Activated T-helper 1 cell treated with anti-CD3 and anti-CD28 coated beads, Interleukin-12 subunit alpha, Interleukin-12 subunit beta, Interleukin-2, Interleukin-4 antibody, amounts not matched to agents 30 ng/mL and 10 ng/mL and 1 ng/mL, durations not matched to agents 14 hours and 24 hours and 36 hours (primary cell): Measurements from ENCODE around the gene LSM14B. TPM values are rescaled to one million over a fixed set of nuclear protein-coding genes. Genes with fewer than 3 reads are reported as not detected.
"Not testable (repeated sequence)": the region's sequence is repeated elsewhere in the genome, so short reads cannot be mapped to it uniquely, and the experiment has no call there.

ENCODE experiments used
- DNase-seq: peaks from one replicate; pipeline ENCODE4 v3.0.0; 2021; ENCODE audit warnings: low spot score
- H3K27ac Mint-ChIP-seq: one replicate; pipeline ENCODE4 v1.8.0; 2021; ENCODE audit warnings: mild to moderate bottlenecking, mixed read lengths
- H3K27me3 Mint-ChIP-seq: one replicate; pipeline ENCODE4 v1.8.0; 2022; ENCODE audit warnings: mild to moderate bottlenecking, moderate library complexity, mixed read lengths; ENCODE audit not compliant: insufficient read depth
- H3K36me3 Mint-ChIP-seq: one replicate; pipeline ENCODE4 v1.8.0; 2021; ENCODE audit warnings: low read depth, mixed read lengths
- H3K4me1 Mint-ChIP-seq: one replicate; pipeline ENCODE4 v1.8.0; 2021; ENCODE audit warnings: low read depth, mixed read lengths
- H3K4me3 Mint-ChIP-seq: one replicate; pipeline ENCODE4 v1.8.0; 2021; ENCODE audit warnings: mild to moderate bottlenecking, moderate library complexity, mixed read lengths
- H3K9me3 Mint-ChIP-seq: one replicate; pipeline ENCODE4 v1.8.0; 2021; ENCODE audit warnings: mixed read lengths
- intact Hi-C: fragments of 100-400 bp; cut with micrococcal nuclease; formaldehyde crosslinking; loops from one replicate; pipeline ENCODE4 v1.15.1; 2024
- total RNA-seq: library from RNA; stranded (reverse); gene quantifications from 2 replicates; pipeline ENCODE4 v1.2.3, GENCODE V29; 2022

The LSM14B gene
- total RNA-seq, 1 donor from 2014 or later = 39.6 TPM

DNA sequence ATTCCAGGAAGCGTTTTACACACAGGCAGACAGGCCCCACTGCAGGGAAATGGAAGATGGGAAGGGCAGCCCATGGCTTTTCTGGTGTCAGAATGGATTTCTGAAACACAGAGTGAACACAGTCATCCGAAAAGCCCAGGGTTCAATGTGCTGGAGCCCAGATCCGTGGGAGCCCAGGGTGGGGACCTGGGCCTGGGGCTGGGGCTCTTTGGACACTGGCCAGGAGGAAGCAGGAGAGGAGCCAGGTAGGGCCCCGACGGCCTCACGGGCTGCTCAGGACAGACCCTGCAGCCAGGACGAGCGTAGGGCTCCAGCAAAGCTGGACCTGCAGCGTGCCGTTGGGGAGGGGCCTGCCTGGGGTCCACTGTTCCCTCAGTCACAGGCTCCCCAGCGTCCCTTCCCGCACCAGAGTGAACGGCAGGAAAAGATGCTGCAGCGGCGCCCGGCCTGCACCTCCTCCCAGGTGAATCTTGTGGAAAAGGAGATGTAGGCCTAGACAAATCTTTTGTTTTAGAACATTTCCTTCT is 24.3 kb upstream of the LSM14B start:
- Mint-ChIP-seq H3K27ac (no peak overlapping the region), H3K9me3 (peaks cover 17% of the 10 kb centered on the region), H3K36me3 (no peaks in the 10 kb centered on the region), H3K4me3 (no peak overlapping the region), H3K27me3 (no peaks in the 10 kb centered on the region), H3K4me1 (no peaks in the 10 kb centered on the region)
- intact Hi-C loops = no loop called here
- no peak for DNase-seq

DNA sequence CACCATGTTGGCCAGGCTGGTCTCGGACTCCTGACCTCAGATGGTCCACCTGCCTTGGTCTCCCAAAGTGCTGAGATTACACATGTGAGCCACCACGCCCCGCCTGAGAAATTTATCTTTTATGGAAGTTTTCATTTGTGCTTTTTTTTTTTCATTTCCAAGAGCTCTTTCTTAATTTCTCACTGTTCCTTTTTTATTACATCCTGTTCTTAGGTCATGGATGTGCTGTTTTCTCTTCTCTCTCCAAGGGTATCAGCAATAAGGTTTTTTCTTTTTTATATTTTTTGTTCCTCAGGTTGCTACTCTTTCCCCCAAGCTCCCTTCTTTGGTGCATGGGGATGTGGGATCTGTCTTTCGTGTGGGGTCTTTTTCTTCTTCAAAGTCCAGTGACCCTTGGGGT is 21.2 kb upstream of the LSM14B start:
- Mint-ChIP-seq H3K4me3 (no peak overlapping the region), H3K4me1 (no peaks in the 10 kb centered on the region), H3K36me3 (no peaks in the 10 kb centered on the region), H3K9me3 (peaks cover 28% of the 10 kb centered on the region), H3K27ac (no peak overlapping the region), H3K27me3 (no peaks in the 10 kb centered on the region)
- no peak for DNase-seq
- intact Hi-C loops = no loop called here

DNA sequence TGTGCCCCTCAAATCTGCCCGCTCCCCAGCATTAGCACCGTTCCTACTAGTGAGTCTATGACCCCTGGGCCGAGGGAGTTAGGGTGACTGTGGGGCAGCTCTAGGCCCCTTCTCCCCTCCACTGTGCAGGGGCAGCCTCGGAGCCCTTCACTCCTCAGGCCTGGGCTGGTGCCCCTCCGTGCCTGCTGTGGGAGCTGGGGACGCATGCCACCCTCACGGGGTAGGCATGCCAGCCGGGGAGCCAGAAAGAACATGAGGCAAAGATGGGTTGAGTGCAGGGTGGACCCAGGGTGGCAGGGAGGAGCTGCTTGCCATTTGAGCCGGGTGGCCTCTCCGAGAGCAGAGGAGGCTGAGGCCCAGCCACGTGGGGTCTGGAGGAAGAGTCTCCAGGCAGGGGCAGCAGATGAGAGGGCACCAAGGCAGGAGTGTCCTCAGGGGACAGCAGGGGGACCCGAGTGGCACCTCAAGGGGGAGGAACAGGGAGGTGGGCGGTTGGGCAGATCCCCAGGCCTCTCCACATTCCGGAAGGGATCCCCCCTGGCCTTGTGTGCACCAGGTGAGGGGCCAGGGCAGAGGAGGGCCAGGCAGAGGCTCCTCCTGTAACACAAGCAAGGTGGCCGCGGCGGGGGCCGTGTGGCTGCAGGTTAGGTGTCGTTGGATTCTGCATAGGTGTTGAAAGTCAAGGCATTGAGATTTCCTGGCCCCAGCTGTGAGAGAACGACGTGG is 18.6 kb upstream of the LSM14B start:
- Mint-ChIP-seq H3K27ac (no peak overlapping the region), H3K27me3 (no peaks in the 10 kb centered on the region), H3K36me3 (peaks cover 1% of the 10 kb centered on the region), H3K9me3 (peaks cover 48% of the 10 kb centered on the region), H3K4me3 (no peak overlapping the region), H3K4me1 (no peaks in the 10 kb centered on the region)
- no peak for DNase-seq
- intact Hi-C loops = no loop called here

DNA sequence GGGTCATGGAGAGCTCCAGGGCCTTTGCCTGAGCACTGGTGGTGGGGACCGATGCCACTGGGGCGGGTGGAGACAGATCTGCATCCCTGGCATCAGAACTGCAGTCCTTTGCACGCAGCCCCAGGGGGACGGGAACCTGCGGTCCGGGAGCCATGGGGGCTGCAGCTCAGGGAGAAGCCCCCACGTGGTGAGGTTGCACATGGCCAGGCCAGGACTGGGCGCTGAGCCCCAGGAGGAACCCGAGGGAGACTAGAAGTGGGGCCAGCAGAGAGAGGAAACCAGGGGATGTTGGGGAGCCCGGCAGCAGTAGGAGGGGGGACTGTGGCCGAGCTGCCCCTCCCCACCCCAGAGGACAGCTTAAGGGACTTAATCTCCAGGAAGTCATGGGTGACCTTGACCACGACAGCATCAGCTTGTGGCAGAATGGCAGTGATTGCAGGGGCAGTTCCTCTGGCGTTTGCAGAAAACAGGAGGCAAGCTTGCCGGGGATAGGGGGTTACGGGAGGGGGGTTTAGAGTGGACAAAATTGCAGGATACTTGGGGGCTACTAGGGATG is 18.0 kb upstream of the LSM14B start:
- no peak overlapping the region for H3K27ac Mint-ChIP-seq
- H3K9me3 Mint-ChIP-seq = peaks cover 54% of the 10 kb centered on the region
- DNase-seq = no peak
- no peaks in the 10 kb centered on the region for H3K4me1 Mint-ChIP-seq
- H3K36me3 Mint-ChIP-seq = peaks cover 3% of the 10 kb centered on the region
- intact Hi-C loops = no loop called here
- H3K27me3 Mint-ChIP-seq = no peaks in the 10 kb centered on the region
- no peak overlapping the region for H3K4me3 Mint-ChIP-seq

DNA sequence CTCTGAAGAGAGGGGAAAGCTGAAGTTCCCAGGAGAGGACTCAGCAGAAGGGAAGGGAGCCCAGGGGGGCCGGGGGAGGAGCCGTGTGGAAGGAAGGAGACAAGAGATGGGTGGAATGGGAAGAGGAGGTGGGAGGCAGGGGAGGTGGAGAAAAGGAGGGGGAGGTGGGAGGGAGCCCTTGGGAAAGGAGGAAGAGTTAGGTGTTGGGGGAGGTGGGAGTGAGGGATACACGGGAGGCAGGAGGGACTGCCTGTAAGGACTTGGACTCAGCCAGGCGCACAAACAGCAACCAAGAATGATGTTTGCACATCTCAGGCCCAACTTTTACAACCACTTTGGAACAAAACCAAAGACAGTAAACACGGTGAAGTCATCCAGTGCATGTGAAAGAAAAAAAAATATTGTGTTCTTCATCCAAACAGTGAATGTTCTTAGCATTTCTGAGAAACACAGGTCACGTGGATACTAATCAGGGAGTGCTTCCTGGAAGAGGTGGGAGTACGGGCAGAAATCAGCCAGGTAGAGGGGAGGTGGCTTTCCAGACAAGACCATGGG is 17.4 kb upstream of the LSM14B start:
- H3K4me1 Mint-ChIP-seq = no peaks in the 10 kb centered on the region
- no peak overlapping the region for H3K4me3 Mint-ChIP-seq
- no peaks in the 10 kb centered on the region for H3K27me3 Mint-ChIP-seq
- H3K27ac Mint-ChIP-seq = no peak overlapping the region
- intact Hi-C loops = no loop called here
- H3K36me3 Mint-ChIP-seq = peaks cover 3% of the 10 kb centered on the region
- no peak for DNase-seq
- H3K9me3 Mint-ChIP-seq = peaks cover 55% of the 10 kb centered on the region

DNA sequence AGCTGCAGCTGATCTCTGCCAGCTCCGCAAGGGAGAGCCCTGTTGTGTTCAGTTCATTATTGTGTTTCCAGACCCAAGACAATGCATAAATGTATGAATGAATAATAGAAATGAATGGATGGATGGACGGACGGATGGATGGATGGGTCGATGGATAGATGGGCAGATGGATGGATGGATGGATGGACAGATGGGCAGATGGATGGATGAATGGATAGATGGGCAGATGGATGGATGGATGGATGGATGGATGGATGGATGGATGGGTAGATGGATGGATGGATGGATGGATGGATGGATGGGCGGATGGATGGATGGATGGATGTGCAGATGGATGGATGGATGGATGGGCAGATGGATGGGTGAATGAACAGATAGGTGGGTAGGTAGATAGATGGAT is 16.7 kb upstream of the LSM14B start:
- H3K4me1 Mint-ChIP-seq = no peaks in the 10 kb centered on the region
- H3K4me3 Mint-ChIP-seq = no peak overlapping the region
- intact Hi-C loops = no loop called here
- H3K36me3 Mint-ChIP-seq = peaks cover 3% of the 10 kb centered on the region
- peaks cover 53% of the 10 kb centered on the region for H3K9me3 Mint-ChIP-seq
- no peak for DNase-seq
- no peak overlapping the region for H3K27ac Mint-ChIP-seq
- no peaks in the 10 kb centered on the region for H3K27me3 Mint-ChIP-seq

DNA sequence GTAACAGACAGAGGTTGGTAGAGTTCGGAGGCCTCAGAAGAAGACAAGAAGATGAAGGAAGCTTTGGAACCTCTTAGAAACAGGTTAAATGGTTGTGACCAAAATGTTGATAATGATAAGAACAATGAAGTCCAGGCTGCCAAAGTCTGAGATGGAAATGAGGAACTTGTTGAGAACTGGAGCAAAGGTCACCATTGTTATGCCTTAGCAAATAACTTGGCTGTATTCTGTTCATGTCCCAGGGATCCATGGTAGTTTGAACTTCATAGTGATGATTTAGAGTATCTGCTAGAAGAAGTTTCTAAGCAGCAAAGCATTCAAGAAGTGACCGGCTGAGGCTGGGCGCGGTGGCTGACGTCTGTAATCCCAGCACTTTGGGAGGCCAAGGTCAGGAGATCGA is 11.1 kb upstream of the LSM14B start:
- Mint-ChIP-seq H3K36me3 (peaks cover 5% of the 10 kb centered on the region), H3K4me1 (no peaks in the 10 kb centered on the region), H3K9me3 (peaks cover 55% of the 10 kb centered on the region), H3K27me3 (no peaks in the 10 kb centered on the region), H3K27ac (no peak overlapping the region), H3K4me3 (no peak overlapping the region)
- intact Hi-C loops = no loop called here
- DNase-seq = no peak

DNA sequence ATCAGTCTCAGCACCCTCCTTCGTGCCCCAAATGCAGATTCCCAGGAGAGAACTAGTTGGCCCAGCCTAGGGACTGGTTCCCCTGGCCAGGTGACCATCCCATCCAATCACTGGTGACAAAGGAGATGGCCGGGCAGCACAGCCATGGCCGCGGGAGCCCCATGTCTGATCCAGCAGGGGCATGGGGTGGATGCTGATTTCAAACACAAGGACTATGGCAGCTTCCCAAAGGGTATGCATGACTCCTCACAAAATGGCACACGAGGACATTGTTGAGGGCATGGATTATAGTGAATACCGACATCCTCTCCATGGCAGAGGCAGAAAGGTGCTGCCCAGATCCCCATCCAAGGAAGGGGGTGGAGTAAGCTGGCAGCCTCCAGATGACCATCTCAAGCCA is 9.9 kb upstream of the LSM14B start:
- peaks cover 4% of the 10 kb centered on the region for H3K36me3 Mint-ChIP-seq
- H3K27ac Mint-ChIP-seq = no peak overlapping the region
- H3K4me3 Mint-ChIP-seq = no peak overlapping the region
- H3K4me1 Mint-ChIP-seq = no peaks in the 10 kb centered on the region
- intact Hi-C loops = no loop called here
- DNase-seq = no peak
- peaks cover 47% of the 10 kb centered on the region for H3K9me3 Mint-ChIP-seq
- H3K27me3 Mint-ChIP-seq = no peaks in the 10 kb centered on the region

DNA sequence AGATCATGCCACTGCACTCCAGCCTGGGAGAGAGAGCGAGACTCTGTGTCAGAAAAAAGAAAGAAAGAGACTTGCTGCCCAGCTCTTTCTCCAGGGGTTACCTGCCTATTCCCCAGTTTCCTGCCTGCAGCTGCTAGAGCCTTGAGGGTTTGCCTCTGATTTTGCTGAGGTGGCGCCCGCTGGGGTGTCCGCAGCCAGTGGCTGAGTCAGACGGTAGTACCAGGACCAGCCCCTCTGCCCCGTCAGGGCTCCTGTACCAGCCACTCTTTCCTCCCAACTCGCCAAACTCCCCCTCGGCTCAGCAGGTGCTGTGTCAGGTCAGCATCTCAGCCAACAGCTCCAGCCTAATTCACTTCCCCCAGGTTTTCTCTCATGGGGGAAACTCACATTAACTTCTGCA is 7.4 kb upstream of the LSM14B start:
- Mint-ChIP-seq H3K36me3 (peaks cover 2% of the 10 kb centered on the region), H3K27me3 (no peaks in the 10 kb centered on the region), H3K9me3 (peaks cover 25% of the 10 kb centered on the region), H3K27ac (no peak overlapping the region), H3K4me3 (no peak overlapping the region), H3K4me1 (no peaks in the 10 kb centered on the region)
- no peak for DNase-seq
- intact Hi-C loops = no loop called here

DNA sequence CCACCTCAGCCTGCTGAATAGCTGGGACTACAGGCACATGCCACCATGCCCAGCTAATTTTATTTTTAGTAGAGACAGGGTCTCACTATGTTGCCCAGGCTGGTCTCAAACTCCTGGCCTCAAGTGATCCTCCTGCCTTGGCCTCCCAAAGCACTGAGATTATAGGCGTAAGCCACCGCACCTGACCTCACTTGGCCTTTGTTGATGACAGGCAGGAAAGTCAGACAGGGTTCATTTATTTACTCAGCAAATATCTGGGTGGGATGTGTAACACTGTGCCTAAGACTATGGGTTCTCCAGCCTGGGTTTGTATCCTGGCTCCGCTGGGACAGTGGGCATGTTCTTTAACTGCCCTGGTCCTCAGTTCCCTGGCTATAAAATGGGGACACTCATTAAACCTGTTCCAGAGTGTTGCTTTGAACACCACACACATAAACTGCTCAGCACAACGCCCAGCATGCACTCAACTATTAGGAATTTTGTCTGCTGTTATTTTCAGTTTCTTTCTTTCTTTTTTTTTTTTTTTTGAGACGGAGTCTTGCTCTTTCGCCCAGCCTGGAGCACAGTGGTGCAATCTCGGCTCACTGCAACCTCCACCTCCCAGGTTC is 6.4 kb upstream of the LSM14B start:
- H3K4me1 Mint-ChIP-seq, DNase-seq, intact Hi-C loops, H3K27me3 Mint-ChIP-seq, H3K36me3 Mint-ChIP-seq, H3K27ac Mint-ChIP-seq, H3K4me3 Mint-ChIP-seq: not testable (repeated sequence)
- H3K9me3 Mint-ChIP-seq = peaks cover 19% of the 10 kb centered on the region

DNA sequence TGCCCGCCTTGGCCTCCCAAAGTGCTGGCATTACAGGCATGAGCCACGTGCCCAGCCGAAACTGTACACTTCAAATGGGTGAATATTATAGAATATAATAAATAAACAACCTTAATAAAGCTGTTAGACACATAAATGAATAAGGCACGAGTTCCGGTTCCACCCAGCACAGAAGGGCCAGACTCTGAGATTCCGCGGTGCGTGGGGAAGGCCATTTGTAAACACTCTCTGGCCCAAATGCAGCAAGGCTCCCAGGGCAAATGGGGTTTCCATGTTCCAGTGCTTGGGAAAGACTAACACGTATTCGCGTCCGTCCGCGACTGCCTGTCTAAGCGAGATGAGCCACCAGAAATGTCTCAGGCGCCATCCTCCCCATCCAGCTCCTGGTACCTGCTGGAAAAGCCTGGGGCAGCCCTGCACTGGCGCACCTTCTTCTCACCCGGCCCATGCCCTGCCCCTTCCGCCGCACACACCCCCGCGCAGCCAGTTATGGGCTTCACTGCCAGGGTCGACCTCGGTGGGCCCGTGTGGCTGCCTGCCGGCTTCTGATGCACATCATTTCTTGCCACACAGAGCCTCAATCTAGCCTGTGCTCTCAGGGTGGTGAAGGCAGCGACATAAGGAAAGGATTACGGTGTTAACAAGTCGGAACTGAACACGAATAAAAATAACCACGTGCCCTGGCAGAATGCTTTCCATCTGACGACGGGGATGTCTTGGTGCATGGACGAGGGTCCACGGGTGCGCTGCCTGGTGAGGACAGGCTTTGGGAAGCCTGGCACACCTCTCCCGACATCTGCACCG is 5.5 kb upstream of the LSM14B start:
- Mint-ChIP-seq H3K27me3 (no peaks in the 10 kb centered on the region), H3K4me1 (peaks cover 11% of the 10 kb centered on the region), H3K36me3 (peaks cover 2% of the 10 kb centered on the region), H3K9me3 (peaks cover 14% of the 10 kb centered on the region), H3K4me3 (no peak overlapping the region), H3K27ac (no peak overlapping the region)
- intact Hi-C loops = no loop called here
- DNase-seq = no peak

DNA sequence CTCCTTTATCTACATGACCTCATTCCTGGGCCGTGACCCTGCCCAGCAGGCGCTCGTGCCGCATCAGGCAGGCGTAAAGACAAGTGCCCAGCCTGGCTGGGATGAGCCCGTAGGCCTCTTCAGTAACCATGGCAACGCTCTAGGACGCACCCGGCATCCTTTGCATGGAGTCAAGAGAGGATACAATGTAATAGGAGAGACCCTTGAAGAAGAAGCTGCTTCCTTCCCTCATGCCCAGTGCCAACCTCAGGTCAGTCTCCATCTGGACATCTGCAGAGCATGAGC is 5.0 kb upstream of the LSM14B start:
- intact Hi-C loops = no loop called here
- H3K27ac Mint-ChIP-seq = no peak overlapping the region
- no peaks in the 10 kb centered on the region for H3K27me3 Mint-ChIP-seq
- peaks cover 11% of the 10 kb centered on the region for H3K4me1 Mint-ChIP-seq
- no peak overlapping the region for H3K4me3 Mint-ChIP-seq
- H3K36me3 Mint-ChIP-seq = no peaks in the 10 kb centered on the region
- peaks cover 13% of the 10 kb centered on the region for H3K9me3 Mint-ChIP-seq
- DNase-seq = no peak

DNA sequence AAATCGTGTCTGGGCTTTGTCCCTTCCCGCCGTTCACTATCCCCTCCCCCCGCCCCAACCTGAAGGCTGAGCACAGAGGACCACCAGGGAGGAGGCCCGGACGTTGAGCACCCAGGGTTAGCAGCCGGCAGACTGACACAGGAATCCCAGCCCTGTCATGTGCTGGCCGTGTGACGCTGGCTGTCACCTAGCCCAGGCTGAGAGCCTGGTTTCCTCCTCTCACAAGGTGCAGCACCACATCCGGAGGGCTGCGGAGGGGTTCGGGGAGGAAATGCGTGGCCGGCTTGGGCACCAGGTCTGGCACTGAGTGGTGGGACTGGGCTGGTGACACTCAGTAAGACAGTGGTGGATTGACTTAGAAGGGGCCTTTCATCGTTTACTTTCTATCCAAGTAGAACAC is 4.6 kb upstream of the LSM14B start:
- intact Hi-C loops = no loop called here
- Mint-ChIP-seq H3K36me3 (no peaks in the 10 kb centered on the region), H3K4me1 (peaks cover 11% of the 10 kb centered on the region), H3K27me3 (no peaks in the 10 kb centered on the region), H3K9me3 (peaks cover 9% of the 10 kb centered on the region), H3K4me3 (no peak overlapping the region), H3K27ac (no peak overlapping the region)
- DNase-seq = peak; percentile 58
